Measurements from ENCODE around the gene MYH14.

MYH14 gene

DNA sequence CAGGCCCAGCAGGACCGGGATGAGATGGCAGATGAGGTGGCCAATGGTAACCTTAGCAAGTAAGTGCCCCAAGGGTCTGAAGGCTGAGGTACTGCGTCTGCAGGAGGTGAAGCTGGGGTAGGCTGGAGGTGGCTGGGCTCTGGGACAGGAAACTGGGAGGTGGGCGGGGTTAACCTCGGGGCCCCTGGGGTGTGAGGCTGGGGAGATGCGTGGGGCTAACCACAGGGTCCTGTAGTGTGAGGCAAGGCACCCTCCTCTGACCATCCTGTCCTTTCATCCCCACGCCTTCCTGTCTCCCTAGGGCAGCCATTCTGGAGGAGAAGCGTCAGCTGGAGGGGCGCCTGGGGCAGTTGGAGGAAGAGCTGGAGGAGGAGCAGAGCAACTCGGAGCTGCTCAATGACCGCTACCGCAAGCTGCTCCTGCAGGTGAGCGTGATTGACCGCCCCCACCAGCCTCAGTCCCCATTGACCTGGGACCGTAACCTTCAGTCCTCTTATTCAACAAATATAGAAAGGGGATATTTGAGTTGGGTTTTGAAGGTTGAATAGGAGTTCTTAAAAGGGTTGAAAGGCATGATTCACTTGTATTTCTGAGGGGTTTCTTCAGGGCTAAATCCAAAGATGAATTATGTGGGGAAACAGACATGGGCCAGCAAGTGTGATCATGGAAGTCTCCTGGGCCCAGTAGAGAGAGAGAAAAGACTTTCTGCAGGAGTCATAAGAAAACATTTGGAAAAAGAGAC lies 90.0 kb downstream of the MYH14 start:
- Histone ChIP-seq H2AFZ (ENCODE audit: low read depth, low read length, severe bottlenecking) (no peak overlapping the region), H3K9me3 (ENCODE audit: insufficient read depth, low read length) (no peaks in the 10 kb centered on the region), H3K4me3 (ENCODE audit: insufficient read depth, low read length, poor library complexity, severe bottlenecking) (no peak overlapping the region), H4K20me1 (ENCODE audit: low read depth, low read length) (no peaks in the 10 kb centered on the region), H3K27me3 (ENCODE audit: low read length) (no peaks in the 10 kb centered on the region), H3K79me2 (ENCODE audit: insufficient read depth, low read length) (no peaks in the 10 kb centered on the region), H3K27ac (ENCODE audit: low read depth, low read length) (no peak overlapping the region), H3K9ac (ENCODE audit: low read length) (no peak overlapping the region), H3K9me2 (replicated peaks; ENCODE audit: insufficient read depth, low read length) (no peaks in the 10 kb centered on the region), H3K36me3 (ENCODE audit: low read length) (no peaks in the 10 kb centered on the region), H3K4me2 (ENCODE audit: low read depth, low read length, poor library complexity, severe bottlenecking) (no peak overlapping the region), H3F3A (ENCODE audit: insufficient read depth) (no peaks in the 10 kb centered on the region)
- TF ChIP-seq EZH2phosphoT487 (conservative IDR thresholded peaks at IDR 0.05; ENCODE audit: low read length), result no peak
- TF ChIP-seq, protein P1, sequence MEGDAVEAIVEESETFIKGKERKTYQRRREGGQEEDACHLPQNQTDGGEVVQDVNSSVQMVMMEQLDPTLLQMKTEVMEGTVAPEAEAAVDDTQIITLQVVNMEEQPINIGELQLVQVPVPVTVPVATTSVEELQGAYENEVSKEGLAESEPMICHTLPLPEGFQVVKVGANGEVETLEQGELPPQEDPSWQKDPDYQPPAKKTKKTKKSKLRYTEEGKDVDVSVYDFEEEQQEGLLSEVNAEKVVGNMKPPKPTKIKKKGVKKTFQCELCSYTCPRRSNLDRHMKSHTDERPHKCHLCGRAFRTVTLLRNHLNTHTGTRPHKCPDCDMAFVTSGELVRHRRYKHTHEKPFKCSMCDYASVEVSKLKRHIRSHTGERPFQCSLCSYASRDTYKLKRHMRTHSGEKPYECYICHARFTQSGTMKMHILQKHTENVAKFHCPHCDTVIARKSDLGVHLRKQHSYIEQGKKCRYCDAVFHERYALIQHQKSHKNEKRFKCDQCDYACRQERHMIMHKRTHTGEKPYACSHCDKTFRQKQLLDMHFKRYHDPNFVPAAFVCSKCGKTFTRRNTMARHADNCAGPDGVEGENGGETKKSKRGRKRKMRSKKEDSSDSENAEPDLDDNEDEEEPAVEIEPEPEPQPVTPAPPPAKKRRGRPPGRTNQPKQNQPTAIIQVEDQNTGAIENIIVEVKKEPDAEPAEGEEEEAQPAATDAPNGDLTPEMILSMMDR (IDR thresholded peaks at IDR 0.05; ENCODE audit: insufficient read depth, low read length, poor library complexity, severe bottlenecking), result no peak

DNA sequence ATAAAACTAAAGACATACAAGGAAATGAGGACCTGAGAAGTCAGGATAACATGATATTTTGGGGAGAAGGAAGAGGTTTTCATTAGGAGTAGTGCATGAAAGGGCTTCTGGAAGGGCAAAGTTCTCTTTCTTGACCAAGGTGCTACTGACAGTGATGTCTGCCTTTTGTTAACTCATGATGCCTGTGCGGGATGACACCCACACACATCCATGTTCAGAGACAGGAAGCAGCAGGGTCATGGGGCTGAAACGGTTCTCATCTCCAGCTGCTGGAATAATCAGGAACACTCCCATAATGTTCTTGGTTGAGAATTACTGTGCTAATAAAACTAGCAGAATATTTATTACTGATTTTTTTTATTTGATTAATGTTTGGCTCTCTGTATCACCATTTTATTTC lies 96.6 kb downstream of the MYH14 start:
- Histone ChIP-seq H3K9me2 (replicated peaks; ENCODE audit: insufficient read depth, low read length) (no peaks in the 10 kb centered on the region), H3K4me2 (ENCODE audit: low read depth, low read length, poor library complexity, severe bottlenecking) (no peak overlapping the region), H3K27me3 (ENCODE audit: low read length) (no peaks in the 10 kb centered on the region), H2AFZ (ENCODE audit: low read depth, low read length, severe bottlenecking) (no peak overlapping the region), H3K36me3 (ENCODE audit: low read length) (no peaks in the 10 kb centered on the region), H3K79me2 (ENCODE audit: insufficient read depth, low read length) (no peaks in the 10 kb centered on the region), H3F3A (ENCODE audit: insufficient read depth) (no peaks in the 10 kb centered on the region), H3K9me3 (ENCODE audit: insufficient read depth, low read length) (no peaks in the 10 kb centered on the region), H4K20me1 (ENCODE audit: low read depth, low read length) (no peaks in the 10 kb centered on the region), H3K27ac (ENCODE audit: low read depth, low read length) (no peak overlapping the region), H3K4me3 (ENCODE audit: insufficient read depth, low read length, poor library complexity, severe bottlenecking) (no peak overlapping the region), H3K9ac (ENCODE audit: low read length) (no peak overlapping the region)
- TF ChIP-seq EZH2phosphoT487 (conservative IDR thresholded peaks at IDR 0.05; ENCODE audit: low read length), result no peak
- TF ChIP-seq, protein P1 (IDR thresholded peaks at IDR 0.05; ENCODE audit: insufficient read depth, low read length, poor library complexity, severe bottlenecking), result no peak

DNA sequence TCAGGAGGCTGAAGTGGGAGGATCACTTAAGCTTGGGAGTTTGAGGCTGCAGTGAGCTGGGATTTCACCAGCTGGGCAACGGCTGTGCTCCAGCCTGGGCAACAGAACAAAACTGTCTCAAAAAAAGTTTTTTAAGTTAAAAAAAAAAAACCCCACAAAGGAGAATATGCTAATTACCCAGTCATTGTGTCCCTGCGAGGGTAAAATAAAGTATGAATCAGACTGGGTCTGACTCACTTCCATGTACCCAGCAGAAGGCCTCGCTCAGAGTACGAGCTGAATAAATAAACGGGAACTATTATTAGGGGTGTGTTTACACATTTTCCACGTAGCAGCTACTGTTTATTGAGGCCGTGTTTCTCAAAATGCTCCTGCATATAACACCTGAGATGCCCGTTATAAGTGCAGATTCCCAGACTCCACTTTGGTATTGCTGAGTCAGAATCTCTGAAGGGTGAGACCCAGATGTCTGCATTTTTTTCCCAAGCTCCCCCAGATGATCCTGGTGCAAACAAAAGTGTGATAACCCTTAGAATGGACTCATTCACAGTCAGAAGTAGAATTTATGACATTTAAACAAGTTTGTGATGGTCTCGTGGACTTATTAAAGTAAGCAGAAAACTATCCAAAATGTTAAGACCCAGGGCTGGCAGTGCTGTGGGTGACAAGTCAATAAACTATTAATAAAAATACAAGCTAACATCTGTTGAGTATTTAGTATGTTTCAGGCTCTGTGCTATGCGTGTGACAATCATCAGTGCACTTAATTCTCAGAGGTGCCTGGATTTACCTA lies 97.6 kb downstream of the MYH14 start:
- Histone ChIP-seq H3K79me2 (ENCODE audit: insufficient read depth, low read length) (no peaks in the 10 kb centered on the region), H3K36me3 (ENCODE audit: low read length) (no peaks in the 10 kb centered on the region), H3K27ac (ENCODE audit: low read depth, low read length) (no peak overlapping the region), H3K9ac (ENCODE audit: low read length) (no peak overlapping the region), H3K4me3 (ENCODE audit: insufficient read depth, low read length, poor library complexity, severe bottlenecking) (no peak overlapping the region), H3K9me2 (replicated peaks; ENCODE audit: insufficient read depth, low read length) (no peaks in the 10 kb centered on the region), H2AFZ (ENCODE audit: low read depth, low read length, severe bottlenecking) (no peak overlapping the region), H3K9me3 (ENCODE audit: insufficient read depth, low read length) (no peaks in the 10 kb centered on the region), H3F3A (ENCODE audit: insufficient read depth) (no peaks in the 10 kb centered on the region), H3K4me2 (ENCODE audit: low read depth, low read length, poor library complexity, severe bottlenecking) (no peak overlapping the region), H4K20me1 (ENCODE audit: low read depth, low read length) (no peaks in the 10 kb centered on the region), H3K27me3 (ENCODE audit: low read length) (no peaks in the 10 kb centered on the region)
- TF ChIP-seq, protein P1 (IDR thresholded peaks at IDR 0.05; ENCODE audit: insufficient read depth, low read length, poor library complexity, severe bottlenecking), result no peak
- TF ChIP-seq EZH2phosphoT487 (conservative IDR thresholded peaks at IDR 0.05; ENCODE audit: low read length), result no peak
